MM.1S (cell line): Measurements from ENCODE around the gene ZXDC.

Source experiments
- DNase-seq: peaks from one replicate; pipeline ENCODE4 v3.0.0-alpha.2; 2015
- H2AFZ ChIP-seq: fragments of 300-600 bp; sonication (generic); 2 replicates; pipeline ENCODE4 v1.6.0; 2016; ENCODE audit warnings: antibody characterized with exemption, low read length
- H3F3A ChIP-seq: fragments of 300-600 bp; sonication (generic); 2 replicates; pipeline ENCODE4 v1.6.1; 2016; ENCODE audit warnings: mild to moderate bottlenecking, antibody characterized with exemption, low read length, moderate library complexity, mixed read lengths; ENCODE audit not compliant: insufficient read depth
- H3K27ac ChIP-seq: fragments of 300-600 bp; sonication (generic); 2 replicates; pipeline ENCODE4 v1.5.1; 2016; ENCODE audit warnings: mild to moderate bottlenecking, low read length
- H3K27me3 ChIP-seq: fragments of 300-600 bp; sonication (generic); replicated peaks from 2 replicates; pipeline ENCODE4 v1.6.0; 2016; ENCODE audit warnings: low read length; ENCODE audit not compliant: insufficient read depth
- H3K36me3 ChIP-seq: fragments of 300-600 bp; sonication (generic); replicated peaks from 2 replicates; pipeline ENCODE4 v1.6.1; 2016; ENCODE audit warnings: mild to moderate bottlenecking, low read length, mixed read lengths; ENCODE audit not compliant: insufficient read depth
- H3K4me1 ChIP-seq: fragments of 300-600 bp; sonication (generic); 2 replicates; pipeline ENCODE4 v1.6.1; 2016; ENCODE audit warnings: low read length, mixed read lengths
- H3K4me2 ChIP-seq: fragments of 300-600 bp; sonication (generic); 2 replicates; pipeline ENCODE4 v1.6.0; 2016; ENCODE audit warnings: low read depth, low read length
- H3K4me3 ChIP-seq: fragments of 300-600 bp; sonication (generic); 2 replicates; pipeline ENCODE4 v1.5.1; 2016; ENCODE audit warnings: low read length, mixed read lengths
- H3K79me2 ChIP-seq: fragments of 300-600 bp; sonication (generic); 2 replicates; pipeline ENCODE4 v1.6.1; 2016; ENCODE audit warnings: mixed run types, low read length, mixed read lengths
- H3K9ac ChIP-seq: fragments of 300-600 bp; sonication (generic); 2 replicates; pipeline ENCODE4 v1.6.1; 2016; ENCODE audit warnings: low read length, mixed read lengths
- H3K9me2 ChIP-seq: fragments of 300-600 bp; sonication (generic); replicated peaks from 2 replicates; pipeline ENCODE4 v1.6.1; 2016; ENCODE audit warnings: mild to moderate bottlenecking, low read length, mixed read lengths; ENCODE audit not compliant: insufficient read depth
- H3K9me3 ChIP-seq: fragments of 300-600 bp; sonication (generic); replicated peaks from 2 replicates; pipeline ENCODE4 v1.6.1; 2016; ENCODE audit warnings: mild to moderate bottlenecking, low read length, mixed read lengths; ENCODE audit not compliant: insufficient read depth
- H4K20me1 ChIP-seq: fragments of 300-600 bp; sonication (generic); 2 replicates; pipeline ENCODE4 v1.6.1; 2016; ENCODE audit warnings: mild to moderate bottlenecking, low read length, moderate library complexity, mixed read lengths; ENCODE audit not compliant: insufficient read depth
- CTCF ChIP-seq: fragments of 300-600 bp; sonication (generic); IDR thresholded peaks from 2 replicates; pipeline ENCODE4 v1.5.1; 2016; ENCODE audit warnings: antibody characterized with exemption, low read length, mixed read lengths
- EZH2 ChIP-seq: fragments of 300-600 bp; sonication (generic); optimal IDR thresholded peaks from 2 replicates; pipeline ENCODE3; 2017; ENCODE audit warnings: low read depth, mild to moderate bottlenecking, antibody characterized with exemption, low read length, mixed read lengths
- EZH2phosphoT487 ChIP-seq: fragments of 300-600 bp; sonication (generic); IDR thresholded peaks from 2 replicates; pipeline ENCODE4 v1.6.1; 2018; ENCODE audit warnings: antibody characterized with exemption, low read length

The ZXDC gene

GRCh38 chr3:126407412-126408044 lies 68.2 kb downstream of the ZXDC start:
- Histone ChIP-seq H2AFZ (no peak overlapping the region), H4K20me1 (no peaks in the 10 kb centered on the region), H3K27me3 (no peaks in the 10 kb centered on the region), H3K4me1 (no peaks in the 10 kb centered on the region), H3K9ac (no peak overlapping the region), H3K9me3 (no peaks in the 10 kb centered on the region), H3K27ac (no peak overlapping the region), H3K4me2 (no peak overlapping the region), H3K79me2 (no peaks in the 10 kb centered on the region), H3K9me2 (no peaks in the 10 kb centered on the region), H3K36me3 (no peaks in the 10 kb centered on the region), H3K4me3 (no peak overlapping the region), H3F3A (no peaks in the 10 kb centered on the region)
- no peak for DNase-seq
- TF ChIP-seq EZH2 = no peak
- TF ChIP-seq EZH2phosphoT487 = no peak
- TF ChIP-seq CTCF = no peak

- Histone ChIP-seq H4K20me1 (no peaks in the 10 kb centered on the region), H3K27ac (no peak overlapping the region), H3K9me2 (no peaks in the 10 kb centered on the region), H3K9ac (no peak overlapping the region), H3K79me2 (no peaks in the 10 kb centered on the region), H3F3A (no peaks in the 10 kb centered on the region), H3K27me3 (no peaks in the 10 kb centered on the region), H3K9me3 (no peaks in the 10 kb centered on the region), H3K4me1 (no peaks in the 10 kb centered on the region), H2AFZ (no peak overlapping the region), H3K4me3 (no peak overlapping the region), H3K36me3 (no peaks in the 10 kb centered on the region), H3K4me2 (no peak overlapping the region)
- DNase-seq = no peak
- no peak for TF ChIP-seq EZH2phosphoT487
- no peak for TF ChIP-seq EZH2
- no peak for TF ChIP-seq CTCF
These were observed 69.0 kb downstream of the ZXDC start for GRCh38 chr3:126406389-126407296.

- TF ChIP-seq EZH2phosphoT487 (no peak), EZH2 (no peak), CTCF (no peak)
- Histone ChIP-seq H3K36me3 (no peaks in the 10 kb centered on the region), H2AFZ (no peak overlapping the region), H3K9me2 (no peaks in the 10 kb centered on the region), H3K4me1 (peaks cover 27% of the 10 kb centered on the region), H3F3A (peaks cover 21% of the 10 kb centered on the region), H3K27ac (no peak overlapping the region), H3K79me2 (no peaks in the 10 kb centered on the region), H3K9me3 (no peaks in the 10 kb centered on the region), H3K27me3 (no peaks in the 10 kb centered on the region), H4K20me1 (no peaks in the 10 kb centered on the region), H3K9ac (no peak overlapping the region), H3K4me3 (no peak overlapping the region), H3K4me2 (no peak overlapping the region)
- DNase-seq = no peak
These were observed 72.9 kb downstream of the ZXDC start for GRCh38 chr3:126402666-126403302.
